ENCODE measurements around the gene NADSYN1.

DNA sequence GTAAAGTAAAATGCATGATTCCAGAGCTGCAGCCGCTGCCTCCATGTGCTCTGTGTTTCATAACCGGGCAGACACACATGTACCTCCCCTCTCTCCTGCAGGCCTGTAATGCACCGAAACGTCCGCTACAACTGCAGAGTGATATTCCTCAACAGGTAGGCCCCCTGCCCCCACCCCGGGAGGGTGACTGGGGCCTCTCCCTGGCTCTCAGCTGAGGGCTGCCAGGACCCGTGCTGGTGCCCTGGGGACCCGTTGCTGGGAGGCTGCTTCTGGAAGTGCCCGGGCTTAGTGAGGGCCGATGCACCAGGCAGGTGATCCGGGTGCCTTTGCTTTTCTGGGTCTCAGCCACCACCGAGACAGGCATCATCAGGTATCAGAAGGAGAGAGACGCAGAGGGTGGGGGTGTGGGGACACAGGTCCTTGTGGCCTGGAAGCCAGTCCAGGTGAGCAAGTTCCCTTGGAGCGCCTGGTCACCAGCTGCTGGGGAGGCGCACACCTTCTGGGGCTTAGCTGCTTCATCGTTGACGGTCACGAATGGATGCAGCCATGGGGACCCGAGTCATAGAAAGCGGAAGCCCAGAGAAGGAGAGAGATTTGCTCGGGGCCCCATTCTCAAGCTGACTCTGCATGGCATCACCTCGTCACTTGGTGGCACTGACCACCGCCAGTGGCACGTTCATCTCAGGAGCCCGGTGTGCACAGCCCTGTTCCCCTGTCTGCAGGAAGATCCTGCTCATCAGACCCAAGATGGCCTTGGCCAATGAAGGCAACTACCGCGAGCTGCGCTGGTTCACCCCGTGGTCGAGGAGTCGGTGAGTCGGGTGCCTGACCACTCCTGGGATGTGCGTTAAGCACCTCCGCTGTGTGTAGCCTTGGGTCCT, 10.6 kb downstream of the NADSYN1 start:
- no peak for TF ChIP-seq EGR1 (IDR thresholded peaks at IDR 0.05)
- TF ChIP-seq, protein P1, sequence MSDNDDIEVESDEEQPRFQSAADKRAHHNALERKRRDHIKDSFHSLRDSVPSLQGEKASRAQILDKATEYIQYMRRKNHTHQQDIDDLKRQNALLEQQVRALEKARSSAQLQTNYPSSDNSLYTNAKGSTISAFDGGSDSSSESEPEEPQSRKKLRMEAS (IDR thresholded peaks at IDR 0.05) = no peak
- no peak for TF ChIP-seq TAF1 (IDR thresholded peaks at IDR 0.05; ENCODE audit: low read depth)
- no peak for TF ChIP-seq RAD21 (IDR thresholded peaks at IDR 0.05; ENCODE audit: low read depth)
- no peak for TF ChIP-seq EP300 (IDR thresholded peaks at IDR 0.05; ENCODE audit: borderline replicate concordance)
- TF ChIP-seq, protein P2, sequence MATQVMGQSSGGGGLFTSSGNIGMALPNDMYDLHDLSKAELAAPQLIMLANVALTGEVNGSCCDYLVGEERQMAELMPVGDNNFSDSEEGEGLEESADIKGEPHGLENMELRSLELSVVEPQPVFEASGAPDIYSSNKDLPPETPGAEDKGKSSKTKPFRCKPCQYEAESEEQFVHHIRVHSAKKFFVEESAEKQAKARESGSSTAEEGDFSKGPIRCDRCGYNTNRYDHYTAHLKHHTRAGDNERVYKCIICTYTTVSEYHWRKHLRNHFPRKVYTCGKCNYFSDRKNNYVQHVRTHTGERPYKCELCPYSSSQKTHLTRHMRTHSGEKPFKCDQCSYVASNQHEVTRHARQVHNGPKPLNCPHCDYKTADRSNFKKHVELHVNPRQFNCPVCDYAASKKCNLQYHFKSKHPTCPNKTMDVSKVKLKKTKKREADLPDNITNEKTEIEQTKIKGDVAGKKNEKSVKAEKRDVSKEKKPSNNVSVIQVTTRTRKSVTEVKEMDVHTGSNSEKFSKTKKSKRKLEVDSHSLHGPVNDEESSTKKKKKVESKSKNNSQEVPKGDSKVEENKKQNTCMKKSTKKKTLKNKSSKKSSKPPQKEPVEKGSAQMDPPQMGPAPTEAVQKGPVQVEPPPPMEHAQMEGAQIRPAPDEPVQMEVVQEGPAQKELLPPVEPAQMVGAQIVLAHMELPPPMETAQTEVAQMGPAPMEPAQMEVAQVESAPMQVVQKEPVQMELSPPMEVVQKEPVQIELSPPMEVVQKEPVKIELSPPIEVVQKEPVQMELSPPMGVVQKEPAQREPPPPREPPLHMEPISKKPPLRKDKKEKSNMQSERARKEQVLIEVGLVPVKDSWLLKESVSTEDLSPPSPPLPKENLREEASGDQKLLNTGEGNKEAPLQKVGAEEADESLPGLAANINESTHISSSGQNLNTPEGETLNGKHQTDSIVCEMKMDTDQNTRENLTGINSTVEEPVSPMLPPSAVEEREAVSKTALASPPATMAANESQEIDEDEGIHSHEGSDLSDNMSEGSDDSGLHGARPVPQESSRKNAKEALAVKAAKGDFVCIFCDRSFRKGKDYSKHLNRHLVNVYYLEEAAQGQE (IDR thresholded peaks at IDR 0.05; ENCODE audit: low read depth) = no peak
- no peak for TF ChIP-seq NFIC (IDR thresholded peaks at IDR 0.05)
- TF ChIP-seq TEAD4 (IDR thresholded peaks at IDR 0.05) = no peak
- TF ChIP-seq FOXM1 (IDR thresholded peaks at IDR 0.05; ENCODE audit: borderline replicate concordance, low read depth) = no peak
- TF ChIP-seq CREB1 (IDR thresholded peaks at IDR 0.05; ENCODE audit: low read depth) = no peak

Data from Ishikawa (cell line).